ENCODE data around the gene HAAO. TPM values are rescaled to one million over a fixed set of nuclear protein-coding genes. Genes with fewer than 3 reads are reported as not detected.

The HAAO gene
- total and polyA plus RNA-seq, 2 donors (not counting 1 experiment from before 2014, with no cell fraction given): 6.4 to 17.6 TPM

DNA sequence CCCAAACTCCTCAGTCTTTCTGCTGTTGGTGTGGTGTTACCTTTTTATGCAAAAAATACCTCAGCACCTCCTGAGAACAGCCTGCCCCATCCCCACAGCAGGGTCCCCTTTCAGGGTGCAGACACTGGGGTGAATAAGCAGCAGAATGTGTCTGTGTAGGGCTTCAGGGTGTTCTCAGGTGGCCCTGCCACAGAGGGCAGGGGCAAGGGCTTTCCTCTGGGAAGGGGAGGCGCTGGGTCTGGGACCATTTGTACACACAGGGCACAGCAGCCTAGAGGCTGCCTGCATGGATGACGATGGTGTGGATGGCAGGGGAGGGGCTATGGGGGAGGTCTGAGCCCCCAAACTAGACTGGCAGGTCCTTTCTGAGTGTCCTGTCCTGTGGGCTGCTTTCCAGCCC lies 2.6 kb downstream of the HAAO start:
- no peak for TF ChIP-seq EZH2 (IDR thresholded peaks at IDR 0.05; ENCODE audit: borderline replicate concordance, insufficient read depth, low read depth, low read length, poor library complexity, severe bottlenecking)
- TF ChIP-seq, protein P1, sequence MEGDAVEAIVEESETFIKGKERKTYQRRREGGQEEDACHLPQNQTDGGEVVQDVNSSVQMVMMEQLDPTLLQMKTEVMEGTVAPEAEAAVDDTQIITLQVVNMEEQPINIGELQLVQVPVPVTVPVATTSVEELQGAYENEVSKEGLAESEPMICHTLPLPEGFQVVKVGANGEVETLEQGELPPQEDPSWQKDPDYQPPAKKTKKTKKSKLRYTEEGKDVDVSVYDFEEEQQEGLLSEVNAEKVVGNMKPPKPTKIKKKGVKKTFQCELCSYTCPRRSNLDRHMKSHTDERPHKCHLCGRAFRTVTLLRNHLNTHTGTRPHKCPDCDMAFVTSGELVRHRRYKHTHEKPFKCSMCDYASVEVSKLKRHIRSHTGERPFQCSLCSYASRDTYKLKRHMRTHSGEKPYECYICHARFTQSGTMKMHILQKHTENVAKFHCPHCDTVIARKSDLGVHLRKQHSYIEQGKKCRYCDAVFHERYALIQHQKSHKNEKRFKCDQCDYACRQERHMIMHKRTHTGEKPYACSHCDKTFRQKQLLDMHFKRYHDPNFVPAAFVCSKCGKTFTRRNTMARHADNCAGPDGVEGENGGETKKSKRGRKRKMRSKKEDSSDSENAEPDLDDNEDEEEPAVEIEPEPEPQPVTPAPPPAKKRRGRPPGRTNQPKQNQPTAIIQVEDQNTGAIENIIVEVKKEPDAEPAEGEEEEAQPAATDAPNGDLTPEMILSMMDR (IDR thresholded peaks at IDR 0.05): no peak
- Mint-ChIP-seq H3K4me1 (peaks cover 30% of the 10 kb centered on the region), H3K4me3 (peak overlapping the region; percentile 13), H3K27me3 (no peaks in the 10 kb centered on the region), H3K27ac (no peak overlapping the region), H3K9me3 (ENCODE audit: insufficient read depth) (no peaks in the 10 kb centered on the region)
- ChIA-PET POLR2A (interaction anchor here (0.8 kb wide), 1 partner anchor 954 kb away, joined by 4 read pairs; no protein-coding TSS in a partner anchor), CTCF (no interaction called here)
- ATAC-seq (ENCODE audit: low read depth) (no peak), DNase-seq (no peak)
- no peak overlapping the region for H2AFZ ChIP-seq (ENCODE audit: insufficient read depth, low read depth, low read length, poor library complexity, severe bottlenecking)
- peaks cover 18 to 28% of the 10 kb centered on the region in 2 donors for H3K4me1 ChIP-seq (ENCODE audit: control insufficient read depth in 2 of 2, insufficient read depth in 2 of 2, low read length in 2 of 2)
- peaks cover 35% of the 10 kb centered on the region for H3K79me2 ChIP-seq (ENCODE audit: control insufficient read depth, insufficient read depth, low read length)
- H4K20me1 ChIP-seq (ENCODE audit: control insufficient read depth, insufficient read depth, low read length, poor library complexity, severe bottlenecking): no peaks in the 10 kb centered on the region
- intact Hi-C loops (cut with micrococcal nuclease): loop anchor here (5.0 kb wide), 1 partner anchor 127 kb away; no protein-coding TSS in a partner anchor
- H3K36me3 ChIP-seq (replicated peaks in 1 of 2; ENCODE audit: control extremely low read depth in 1 of 2, control insufficient read depth in 1 of 2, extremely low read depth in 1 of 2, insufficient read depth in 2 of 2, low read length in 1 of 2): no peaks in the 10 kb centered on the region
- H3K27me3 ChIP-seq (replicated peaks in 1 of 4; ENCODE audit: control extremely low read depth in 1 of 4, control insufficient read depth in 3 of 4, insufficient read depth in 4 of 4, low read length in 3 of 4): no peaks in the 10 kb centered on the region
- no peak overlapping the region for H3K27ac ChIP-seq (ENCODE audit: low read length in 2 of 2)
- no peaks in the 10 kb centered on the region for H3K9me3 ChIP-seq (ENCODE audit: control extremely low read depth in 1 of 3, control insufficient read depth in 2 of 3, insufficient read depth in 1 of 3, low read length in 2 of 3)
- no peak overlapping the region for H3K4me2 ChIP-seq (replicated peaks; ENCODE audit: low read depth, low read length, poor library complexity, severe bottlenecking)
- WGBS (ENCODE audit: insufficient coverage): 100% methylated on average over 2 of the region's 2 CpGs
- no peak overlapping the region for H3K9ac ChIP-seq (ENCODE audit: low read length)
- H3K4me3 ChIP-seq (ENCODE audit: control extremely low read depth in 1 of 5, extremely low read depth in 1 of 5, insufficient read depth in 1 of 5, low read depth in 2 of 5, low read length in 4 of 5): no peak overlapping the region

DNA sequence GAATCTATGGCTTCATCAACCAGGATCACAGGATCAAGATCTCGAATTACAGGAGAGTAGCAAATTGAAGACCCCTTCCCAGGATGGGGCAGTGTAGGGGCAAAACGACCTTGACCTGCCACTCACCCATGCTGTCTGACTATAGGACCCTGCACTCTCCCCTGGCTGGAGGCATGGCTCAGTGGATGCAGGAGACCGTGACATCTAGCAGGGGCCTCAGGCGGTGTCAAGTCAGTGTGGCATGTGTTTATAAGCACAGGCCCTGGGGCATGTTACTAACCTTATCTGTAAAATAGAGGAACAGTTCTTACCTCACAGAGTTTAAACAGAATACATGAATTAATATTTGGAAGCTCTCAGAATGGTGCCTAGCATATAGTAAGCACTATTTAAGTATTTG lies 3.5 kb downstream of the HAAO start:
- Histone ChIP-seq H2AFZ (ENCODE audit: insufficient read depth, low read depth, low read length, poor library complexity, severe bottlenecking) (no peak overlapping the region), H3K4me3 (ENCODE audit: control extremely low read depth in 1 of 5, extremely low read depth in 1 of 5, insufficient read depth in 1 of 5, low read depth in 2 of 5, low read length in 4 of 5) (no peak overlapping the region), H3K9ac (ENCODE audit: low read length) (no peak overlapping the region), H3K9me3 (ENCODE audit: control extremely low read depth in 1 of 3, control insufficient read depth in 2 of 3, insufficient read depth in 1 of 3, low read length in 2 of 3) (no peaks in the 10 kb centered on the region), H3K4me2 (replicated peaks; ENCODE audit: low read depth, low read length, poor library complexity, severe bottlenecking) (no peak overlapping the region), H3K4me1 (ENCODE audit: control insufficient read depth in 2 of 2, insufficient read depth in 2 of 2, low read length in 2 of 2) (peaks cover 14 to 19% of the 10 kb centered on the region in 2 donors), H3K36me3 (replicated peaks in 1 of 2; ENCODE audit: control extremely low read depth in 1 of 2, control insufficient read depth in 1 of 2, extremely low read depth in 1 of 2, insufficient read depth in 2 of 2, low read length in 1 of 2) (no peaks in the 10 kb centered on the region), H3K79me2 (ENCODE audit: control insufficient read depth, insufficient read depth, low read length) (peaks cover 35% of the 10 kb centered on the region), H3K27ac (ENCODE audit: low read length in 2 of 2) (no peak overlapping the region), H3K27me3 (replicated peaks in 1 of 4; ENCODE audit: control extremely low read depth in 1 of 4, control insufficient read depth in 3 of 4, insufficient read depth in 4 of 4, low read length in 3 of 4) (no peaks in the 10 kb centered on the region), H4K20me1 (ENCODE audit: control insufficient read depth, insufficient read depth, low read length, poor library complexity, severe bottlenecking) (no peaks in the 10 kb centered on the region)
- H3K27me3 Mint-ChIP-seq: no peaks in the 10 kb centered on the region
- ChIA-PET POLR2A (no interaction called here), CTCF (no interaction called here)
- no peaks in the 10 kb centered on the region for H3K9me3 Mint-ChIP-seq (ENCODE audit: insufficient read depth)
- intact Hi-C loops (cut with micrococcal nuclease): no loop called here
- 46% methylated on average over 2 of the region's 4 CpGs for WGBS (ENCODE audit: insufficient coverage)
- peaks cover 22% of the 10 kb centered on the region for H3K4me1 Mint-ChIP-seq
- DNase-seq: no peak
- no peak overlapping the region for H3K27ac Mint-ChIP-seq
- no peak overlapping the region for H3K4me3 Mint-ChIP-seq
- no peak for ATAC-seq (ENCODE audit: low read depth)
- TF ChIP-seq, protein P1 (IDR thresholded peaks at IDR 0.05): no peak
- no peak for TF ChIP-seq EZH2 (IDR thresholded peaks at IDR 0.05; ENCODE audit: borderline replicate concordance, insufficient read depth, low read depth, low read length, poor library complexity, severe bottlenecking)

Measured in B cell (primary cell).